Measurements from ENCODE around the gene BTBD8. TPM values are rescaled to one million over a fixed set of nuclear protein-coding genes. Genes with fewer than 3 reads are reported as not detected.

BTBD8 gene
- total RNA-seq, 1 donor, result 5.8 TPM

DNA sequence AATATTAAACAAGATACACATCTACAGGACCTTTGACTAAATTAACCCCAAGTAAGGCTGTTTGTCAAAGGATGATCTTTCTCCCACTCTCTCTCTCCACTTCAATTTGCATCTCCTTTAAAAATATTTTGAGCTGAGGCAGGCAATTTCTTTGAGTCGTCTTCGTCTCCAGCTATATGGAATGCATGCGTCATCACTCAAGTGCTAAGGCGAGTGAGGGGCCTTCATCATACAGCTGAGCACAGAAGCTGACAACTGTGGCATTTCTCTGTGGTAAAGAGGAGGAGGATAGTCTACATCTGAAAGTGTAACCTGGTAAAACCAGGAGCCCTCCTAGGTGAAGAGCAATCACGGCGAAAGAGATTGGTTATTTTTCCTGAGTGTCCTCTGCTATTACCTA is 42.7 kb upstream of the BTBD8 start:
- no peak for DNase-seq (ENCODE audit: insufficient read length, low spot score, missing footprints)
- Histone ChIP-seq H3K36me3 (ENCODE audit: insufficient read depth, low read length) (no peaks in the 10 kb centered on the region), H3K4me2 (ENCODE audit: insufficient read depth, low read length) (no peak overlapping the region)

DNA sequence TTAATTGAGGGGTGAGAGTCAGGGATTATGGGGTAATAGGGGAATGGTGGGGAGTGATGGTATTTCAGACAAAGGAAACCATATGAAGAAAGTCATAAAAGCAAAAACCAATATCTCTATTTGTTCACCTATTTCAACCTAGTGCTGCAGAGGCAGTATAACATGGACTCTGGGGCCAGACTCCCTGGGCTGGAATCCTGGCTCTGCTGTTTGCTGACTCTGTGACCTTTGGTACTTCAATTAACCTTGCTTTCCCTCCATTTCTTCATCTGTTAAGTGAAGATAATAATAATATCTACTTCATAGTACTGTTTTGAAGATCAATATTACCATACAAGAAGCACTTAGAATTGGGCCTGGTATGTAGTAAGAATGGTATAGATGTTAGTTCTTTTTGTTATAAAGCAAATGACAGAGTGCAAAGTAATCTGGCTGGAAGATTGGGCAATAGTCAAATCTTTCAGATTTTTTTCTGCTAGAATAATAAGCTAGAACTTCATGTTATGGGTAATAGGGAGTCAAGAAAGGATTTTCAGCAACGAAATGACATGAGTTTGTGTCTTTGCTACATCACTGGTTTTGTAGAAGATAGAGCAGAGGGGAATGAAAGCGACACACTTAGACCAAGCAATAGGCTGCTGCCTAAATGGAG is 41.3 kb upstream of the BTBD8 start:
- H3K27ac ChIP-seq (ENCODE audit: low read depth, low read length), result no peak overlapping the region
- no peak overlapping the region for H2AFZ ChIP-seq (ENCODE audit: low read length)
- DNase-seq (ENCODE audit: insufficient read length, low spot score, missing footprints), result no peak
- TF ChIP-seq, protein P1, sequence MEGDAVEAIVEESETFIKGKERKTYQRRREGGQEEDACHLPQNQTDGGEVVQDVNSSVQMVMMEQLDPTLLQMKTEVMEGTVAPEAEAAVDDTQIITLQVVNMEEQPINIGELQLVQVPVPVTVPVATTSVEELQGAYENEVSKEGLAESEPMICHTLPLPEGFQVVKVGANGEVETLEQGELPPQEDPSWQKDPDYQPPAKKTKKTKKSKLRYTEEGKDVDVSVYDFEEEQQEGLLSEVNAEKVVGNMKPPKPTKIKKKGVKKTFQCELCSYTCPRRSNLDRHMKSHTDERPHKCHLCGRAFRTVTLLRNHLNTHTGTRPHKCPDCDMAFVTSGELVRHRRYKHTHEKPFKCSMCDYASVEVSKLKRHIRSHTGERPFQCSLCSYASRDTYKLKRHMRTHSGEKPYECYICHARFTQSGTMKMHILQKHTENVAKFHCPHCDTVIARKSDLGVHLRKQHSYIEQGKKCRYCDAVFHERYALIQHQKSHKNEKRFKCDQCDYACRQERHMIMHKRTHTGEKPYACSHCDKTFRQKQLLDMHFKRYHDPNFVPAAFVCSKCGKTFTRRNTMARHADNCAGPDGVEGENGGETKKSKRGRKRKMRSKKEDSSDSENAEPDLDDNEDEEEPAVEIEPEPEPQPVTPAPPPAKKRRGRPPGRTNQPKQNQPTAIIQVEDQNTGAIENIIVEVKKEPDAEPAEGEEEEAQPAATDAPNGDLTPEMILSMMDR (IDR thresholded peaks at IDR 0.05; ENCODE audit: extremely low read depth, low read depth, low read length), result no peak
- no peaks in the 10 kb centered on the region for H3K79me2 ChIP-seq (ENCODE audit: insufficient read depth, low read length)
- no peak overlapping the region for H3K4me3 ChIP-seq (ENCODE audit: insufficient read depth, low read length)
- no peaks in the 10 kb centered on the region for H3K9me3 ChIP-seq (ENCODE audit: low read depth, low read length)
- H4K20me1 ChIP-seq (ENCODE audit: insufficient read depth, low read length), result no peaks in the 10 kb centered on the region
- no peaks in the 10 kb centered on the region for H3K36me3 ChIP-seq (ENCODE audit: insufficient read depth, low read length)
- H3K4me2 ChIP-seq (ENCODE audit: insufficient read depth, low read length), result no peak overlapping the region
- no peaks in the 10 kb centered on the region for H3K4me1 ChIP-seq (ENCODE audit: insufficient read depth, low read length)
- peaks cover 12% of the 10 kb centered on the region for H3K27me3 ChIP-seq (ENCODE audit: insufficient read depth, low read length)

More for the DNA sequence above, 42.7 kb upstream of the BTBD8 start:
- H3K27me3 ChIP-seq (ENCODE audit: insufficient read depth, low read length), result peaks cover 12% of the 10 kb centered on the region
- no peak overlapping the region for H3K27ac ChIP-seq (ENCODE audit: low read depth, low read length)
- TF ChIP-seq, protein P1 (IDR thresholded peaks at IDR 0.05; ENCODE audit: extremely low read depth, low read depth, low read length), result no peak
- no peaks in the 10 kb centered on the region for H3K9me3 ChIP-seq (ENCODE audit: low read depth, low read length)
- H2AFZ ChIP-seq (ENCODE audit: low read length), result no peak overlapping the region
- H3K4me3 ChIP-seq (ENCODE audit: insufficient read depth, low read length), result no peak overlapping the region
- H3K4me1 ChIP-seq (ENCODE audit: insufficient read depth, low read length), result no peaks in the 10 kb centered on the region
- H4K20me1 ChIP-seq (ENCODE audit: insufficient read depth, low read length), result no peaks in the 10 kb centered on the region
- H3K79me2 ChIP-seq (ENCODE audit: insufficient read depth, low read length), result no peaks in the 10 kb centered on the region

DNA sequence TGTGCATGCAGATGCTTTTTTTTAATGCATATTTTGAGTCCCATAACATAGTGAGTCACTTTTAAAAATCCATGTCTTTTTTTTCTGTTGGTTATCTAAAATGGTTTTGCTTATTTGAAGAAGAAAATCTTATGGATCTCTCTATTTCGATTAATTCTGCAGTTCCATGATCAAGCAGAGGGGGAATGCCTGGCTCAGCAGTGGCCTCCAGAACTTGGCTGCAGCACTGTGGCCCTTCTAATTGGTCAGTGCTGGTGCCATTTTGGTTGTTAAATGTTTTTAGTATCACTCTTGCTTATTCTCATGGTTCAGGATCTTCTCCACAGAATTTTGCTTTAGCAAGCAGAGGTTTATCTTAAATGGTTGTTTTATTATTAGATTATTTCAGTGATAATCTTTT is 39.2 kb upstream of the BTBD8 start:
- TF ChIP-seq, protein P1 (IDR thresholded peaks at IDR 0.05; ENCODE audit: extremely low read depth, low read depth, low read length), result no peak
- H3K36me3 ChIP-seq (ENCODE audit: insufficient read depth, low read length), result no peaks in the 10 kb centered on the region
- H3K9me3 ChIP-seq (ENCODE audit: low read depth, low read length), result no peaks in the 10 kb centered on the region
- H3K4me3 ChIP-seq (ENCODE audit: insufficient read depth, low read length), result no peak overlapping the region
- H4K20me1 ChIP-seq (ENCODE audit: insufficient read depth, low read length), result no peaks in the 10 kb centered on the region
- no peak overlapping the region for H2AFZ ChIP-seq (ENCODE audit: low read length)
- peaks cover 3% of the 10 kb centered on the region for H3K27me3 ChIP-seq (ENCODE audit: insufficient read depth, low read length)
- DNase-seq (ENCODE audit: insufficient read length, low spot score, missing footprints), result no peak
- H3K4me2 ChIP-seq (ENCODE audit: insufficient read depth, low read length), result no peak overlapping the region
- H3K4me1 ChIP-seq (ENCODE audit: insufficient read depth, low read length), result no peaks in the 10 kb centered on the region
- no peak overlapping the region for H3K27ac ChIP-seq (ENCODE audit: low read depth, low read length)
- no peaks in the 10 kb centered on the region for H3K79me2 ChIP-seq (ENCODE audit: insufficient read depth, low read length)

- TF ChIP-seq, protein P1 (IDR thresholded peaks at IDR 0.05; ENCODE audit: extremely low read depth, low read depth, low read length), result no peak
These were observed 36.5 kb upstream of the BTBD8 start for GRCh38 chr1:92043621-92044020.

More at GRCh38 chr1:92043621-92044020, 36.5 kb upstream of the BTBD8 start:
- Histone ChIP-seq H3K27ac (ENCODE audit: low read depth, low read length) (no peak overlapping the region), H3K79me2 (ENCODE audit: insufficient read depth, low read length) (no peaks in the 10 kb centered on the region), H4K20me1 (ENCODE audit: insufficient read depth, low read length) (no peaks in the 10 kb centered on the region), H3K36me3 (ENCODE audit: insufficient read depth, low read length) (no peaks in the 10 kb centered on the region), H3K4me1 (ENCODE audit: insufficient read depth, low read length) (no peaks in the 10 kb centered on the region), H2AFZ (ENCODE audit: low read length) (no peak overlapping the region), H3K27me3 (ENCODE audit: insufficient read depth, low read length) (no peaks in the 10 kb centered on the region), H3K9me3 (ENCODE audit: low read depth, low read length) (no peaks in the 10 kb centered on the region), H3K4me3 (ENCODE audit: insufficient read depth, low read length) (no peak overlapping the region), H3K4me2 (ENCODE audit: insufficient read depth, low read length) (no peak overlapping the region)
- DNase-seq (ENCODE audit: insufficient read length, low spot score, missing footprints), result no peak

All from osteoblast (primary cell).